ENCODE data around the gene CSF1. TPM values are rescaled to one million over a fixed set of nuclear protein-coding genes. Genes with fewer than 3 reads are reported as not detected.
A peak's percentile ranks its signal among the peaks of the same experiment; 100 is the strongest.

CSF1 gene
- total RNA-seq, 4 donors from 2014 or later: 9.7 to 63.1 (median 14.4) TPM

DNA sequence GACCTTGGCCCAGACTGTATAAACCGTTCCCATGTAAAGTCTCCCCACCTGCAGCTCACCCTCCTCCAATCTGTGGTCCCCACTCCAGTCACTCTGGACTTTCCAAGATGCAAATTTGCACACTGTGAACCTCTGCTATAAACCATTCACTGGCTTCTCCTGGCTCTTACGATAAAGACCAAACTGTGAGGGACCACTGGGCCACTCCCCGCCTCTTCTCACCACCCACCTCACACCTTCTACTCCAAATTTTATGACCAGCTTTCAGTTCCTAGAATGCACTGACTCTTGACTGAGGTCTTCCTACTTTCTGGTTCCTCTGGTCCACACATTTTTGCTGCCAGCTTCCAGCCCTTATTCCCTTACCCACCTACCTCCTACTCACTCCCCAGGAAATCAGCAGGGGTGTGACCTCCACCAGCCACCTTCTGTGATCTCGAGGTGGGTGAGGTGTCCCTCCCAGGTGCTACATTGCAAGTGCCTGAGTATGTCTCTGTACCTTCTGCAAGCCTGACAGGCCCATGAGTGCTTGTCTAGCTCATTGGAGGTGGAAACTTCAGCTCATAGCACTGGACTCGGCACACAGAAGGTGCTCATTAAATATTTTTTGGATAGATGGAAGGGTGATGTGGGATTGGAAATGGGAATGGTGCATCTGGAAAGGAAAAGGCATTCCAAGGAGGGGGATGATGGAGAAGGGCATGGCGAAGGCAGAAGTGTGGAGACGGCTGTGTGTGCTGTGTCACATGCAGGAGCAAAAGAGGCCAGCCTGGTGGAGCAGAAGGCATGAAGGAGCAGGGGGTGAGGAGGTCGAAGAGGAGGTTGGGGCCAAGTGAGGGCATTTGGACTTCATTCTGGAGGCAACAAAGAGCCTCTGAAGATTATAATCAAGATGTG is 15.6 kb upstream of the CSF1 start:
- Histone ChIP-seq H3K9me3 (no peaks in the 10 kb centered on the region), H3K27ac (no peak overlapping the region), H3K27me3 (no peaks in the 10 kb centered on the region), H3K4me1 (peaks cover 0 to 16% (median 9%) of the 10 kb centered on the region in 4 donors), H3K36me3 (no peaks in the 10 kb centered on the region), H3K4me3 (no peak overlapping the region)
- 73 to 89% methylated on average over 6 to 8 of the region's 8 CpGs for WGBS, 2 donors (ENCODE audit: low coverage in 1 of 2)
- TF ChIP-seq, protein P1, sequence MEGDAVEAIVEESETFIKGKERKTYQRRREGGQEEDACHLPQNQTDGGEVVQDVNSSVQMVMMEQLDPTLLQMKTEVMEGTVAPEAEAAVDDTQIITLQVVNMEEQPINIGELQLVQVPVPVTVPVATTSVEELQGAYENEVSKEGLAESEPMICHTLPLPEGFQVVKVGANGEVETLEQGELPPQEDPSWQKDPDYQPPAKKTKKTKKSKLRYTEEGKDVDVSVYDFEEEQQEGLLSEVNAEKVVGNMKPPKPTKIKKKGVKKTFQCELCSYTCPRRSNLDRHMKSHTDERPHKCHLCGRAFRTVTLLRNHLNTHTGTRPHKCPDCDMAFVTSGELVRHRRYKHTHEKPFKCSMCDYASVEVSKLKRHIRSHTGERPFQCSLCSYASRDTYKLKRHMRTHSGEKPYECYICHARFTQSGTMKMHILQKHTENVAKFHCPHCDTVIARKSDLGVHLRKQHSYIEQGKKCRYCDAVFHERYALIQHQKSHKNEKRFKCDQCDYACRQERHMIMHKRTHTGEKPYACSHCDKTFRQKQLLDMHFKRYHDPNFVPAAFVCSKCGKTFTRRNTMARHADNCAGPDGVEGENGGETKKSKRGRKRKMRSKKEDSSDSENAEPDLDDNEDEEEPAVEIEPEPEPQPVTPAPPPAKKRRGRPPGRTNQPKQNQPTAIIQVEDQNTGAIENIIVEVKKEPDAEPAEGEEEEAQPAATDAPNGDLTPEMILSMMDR (IDR thresholded peaks at IDR 0.05): no peak
- TF ChIP-seq POLR2AphosphoS5 (IDR thresholded peaks at IDR 0.05) (no peak), EP300 (IDR thresholded peaks at IDR 0.05; ENCODE audit: low read depth) (no peak), POLR2A (IDR thresholded peaks at IDR 0.05) (no peak)
- no peak for DNase-seq
- intact Hi-C loops (cut with DNase I; ENCODE audit: low total_unique reads): no loop called here
- in situ Hi-C loops (cut with MboI; ENCODE audit: low pct_ligation_motif_present in 1 of 4, low pct_unique_long_range_greater_than_20kb in 1 of 4, low sequenced_read_pairs in 3 of 4): no loop called here

DNA sequence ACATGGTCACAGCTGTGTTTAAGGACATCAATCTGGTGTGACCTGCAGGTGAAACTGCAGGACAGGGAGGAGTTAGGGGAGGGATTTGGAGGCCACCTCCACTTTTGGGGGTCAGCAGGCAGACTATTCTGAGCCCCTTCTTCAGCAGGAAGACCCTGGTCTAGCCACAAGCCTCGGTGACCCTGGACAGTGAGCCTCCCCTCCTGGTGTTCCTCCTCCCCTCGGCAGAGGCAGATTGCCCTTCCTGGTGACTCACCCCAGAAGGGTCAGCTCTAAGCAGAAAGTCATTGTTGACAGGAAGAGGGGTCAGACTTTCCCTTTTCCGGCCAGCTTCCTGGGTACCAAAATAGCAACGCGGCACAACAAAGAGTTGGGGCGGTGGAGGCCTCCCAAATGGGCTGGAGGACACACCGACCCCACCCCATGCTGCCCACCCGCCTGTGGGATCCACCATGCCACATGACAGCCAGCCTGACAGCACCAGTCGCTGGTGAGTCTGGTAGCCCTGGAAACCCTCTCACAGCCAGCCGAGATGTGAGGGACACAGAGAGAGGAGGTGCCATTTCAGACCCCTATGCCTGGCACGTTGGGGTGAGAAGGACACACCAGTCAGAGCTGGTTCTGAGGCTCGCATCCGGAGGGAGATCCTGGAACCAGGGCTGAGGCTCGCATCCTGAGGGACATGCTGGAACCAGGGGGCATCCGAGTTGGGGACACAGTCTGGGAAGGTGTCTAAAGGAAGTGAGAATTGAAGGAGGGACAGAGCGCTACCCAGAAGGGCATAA is 14.7 kb upstream of the CSF1 start:
- H3K9me3 ChIP-seq: no peaks in the 10 kb centered on the region
- H3K4me3 ChIP-seq: no peak overlapping the region
- no peak overlapping the region for H3K27ac ChIP-seq
- H3K36me3 ChIP-seq: no peaks in the 10 kb centered on the region
- intact Hi-C loops (cut with DNase I; ENCODE audit: low total_unique reads) (no loop called here), in situ Hi-C loops (cut with MboI; ENCODE audit: low pct_ligation_motif_present in 1 of 4, low pct_unique_long_range_greater_than_20kb in 1 of 4, low sequenced_read_pairs in 3 of 4) (no loop called here)
- DNase-seq: no peak
- 68 to 100% methylated on average over 1 to 16 of the region's 16 CpGs for WGBS, 2 donors (ENCODE audit: low coverage in 1 of 2)
- H3K4me1 ChIP-seq: peaks cover 0 to 16% (median 9%) of the 10 kb centered on the region in 4 donors
- TF ChIP-seq, protein P1 (IDR thresholded peaks at IDR 0.05): no peak
- TF ChIP-seq POLR2AphosphoS5 (IDR thresholded peaks at IDR 0.05): peak in 1 of 3 donors; percentile 12
- no peaks in the 10 kb centered on the region for H3K27me3 ChIP-seq

DNA sequence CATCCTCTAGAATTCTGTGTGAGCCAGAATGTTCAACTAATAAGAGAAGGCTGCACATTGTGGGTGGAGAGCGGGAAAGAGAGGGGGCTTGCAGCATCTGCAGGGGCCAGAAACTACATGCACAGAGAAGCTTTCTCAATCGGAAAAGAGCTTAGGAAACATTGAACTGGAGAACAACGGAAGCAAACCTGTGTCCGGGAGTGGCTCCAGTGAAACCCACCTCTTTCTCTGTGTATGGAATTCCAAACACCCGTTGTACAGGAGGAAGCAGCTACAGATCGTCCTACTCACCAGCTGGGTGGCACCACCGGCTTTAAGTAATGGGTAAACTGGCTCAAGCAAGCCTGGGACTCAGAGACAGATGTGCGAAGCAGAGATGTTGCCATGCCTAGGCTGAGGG is 14.0 kb upstream of the CSF1 start:
- TF ChIP-seq POLR2A (IDR thresholded peaks at IDR 0.05) (no peak), POLR2AphosphoS5 (IDR thresholded peaks at IDR 0.05) (no peak), EP300 (IDR thresholded peaks at IDR 0.05; ENCODE audit: low read depth) (no peak)
- TF ChIP-seq, protein P1 (IDR thresholded peaks at IDR 0.05): no peak
- no peaks in the 10 kb centered on the region for H3K9me3 ChIP-seq
- H3K4me1 ChIP-seq: peaks cover 0 to 16% (median 9%) of the 10 kb centered on the region in 4 donors
- H3K27ac ChIP-seq: no peak overlapping the region
- no peaks in the 10 kb centered on the region for H3K27me3 ChIP-seq
- in situ Hi-C loops (cut with MboI; ENCODE audit: low pct_ligation_motif_present in 1 of 4, low pct_unique_long_range_greater_than_20kb in 1 of 4, low sequenced_read_pairs in 3 of 4) (no loop called here), intact Hi-C loops (cut with DNase I; ENCODE audit: low total_unique reads) (no loop called here)
- WGBS, 2 donors (ENCODE audit: low coverage in 1 of 2): 71% methylated on average over 8 of the region's 8 CpGs; no CpG with 5 or more reads in 1 of the 2 donors
- no peak overlapping the region for H3K4me3 ChIP-seq
- H3K36me3 ChIP-seq: no peaks in the 10 kb centered on the region
- no peak for DNase-seq

DNA sequence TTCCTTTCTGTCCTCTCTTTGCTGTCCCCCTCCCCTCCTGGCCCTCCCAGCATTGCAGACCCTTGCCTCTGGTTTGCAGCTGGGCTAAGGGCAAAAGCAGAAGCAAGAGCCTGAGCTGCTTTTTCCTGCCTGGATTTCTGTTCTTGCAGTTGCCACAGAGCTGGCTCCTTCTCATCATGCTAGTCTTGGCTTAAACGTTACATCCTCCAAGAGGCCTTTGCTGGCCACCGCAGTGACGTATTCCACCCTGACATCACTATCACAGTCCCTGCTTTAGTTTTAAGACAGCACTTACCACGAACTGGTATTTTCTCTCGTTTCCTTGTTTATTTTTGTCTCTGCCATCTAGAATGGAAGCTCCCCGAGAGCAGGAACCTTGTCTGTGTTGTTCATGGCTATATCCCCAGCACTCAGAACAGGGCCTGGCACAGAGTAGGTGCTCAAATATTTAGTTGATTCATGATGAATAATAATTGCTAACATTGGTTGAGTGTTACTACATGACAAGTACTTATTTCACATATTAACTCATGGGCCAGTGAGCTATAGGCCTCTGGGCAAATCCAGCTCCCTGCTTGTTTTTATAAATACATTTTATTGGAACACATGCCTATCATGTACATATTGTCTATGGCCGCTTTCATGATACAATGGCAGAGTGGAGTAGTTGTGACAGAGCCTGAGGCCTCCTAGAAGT is 13.2 kb upstream of the CSF1 start:
- Histone ChIP-seq H3K36me3 (no peaks in the 10 kb centered on the region), H3K27me3 (no peaks in the 10 kb centered on the region), H3K4me3 (no peak overlapping the region), H3K9me3 (no peaks in the 10 kb centered on the region), H3K27ac (no peak overlapping the region), H3K4me1 (peaks cover 0 to 13% (median 5%) of the 10 kb centered on the region in 4 donors)
- TF ChIP-seq POLR2AphosphoS5 (IDR thresholded peaks at IDR 0.05): no peak
- no peak for TF ChIP-seq EP300 (IDR thresholded peaks at IDR 0.05; ENCODE audit: low read depth)
- TF ChIP-seq, protein P1 (IDR thresholded peaks at IDR 0.05): no peak
- no peak for TF ChIP-seq POLR2A (IDR thresholded peaks at IDR 0.05)
- intact Hi-C loops (cut with DNase I; ENCODE audit: low total_unique reads): no loop called here
- 70 to 75% methylated on average over 4 to 7 of the region's 7 CpGs for WGBS, 2 donors (ENCODE audit: low coverage in 1 of 2)
- in situ Hi-C loops (cut with MboI; ENCODE audit: low pct_ligation_motif_present in 1 of 4, low pct_unique_long_range_greater_than_20kb in 1 of 4, low sequenced_read_pairs in 3 of 4): no loop called here
- no peak for DNase-seq

Measured in transverse colon (tissue), 4 donors.